Mucosa of rectum (tissue), 2 donors: ENCODE data around the gene DRD3.

Source experiments
- H3K27ac ChIP-seq, 2 donors: one replicate each; pipeline ENCODE4 v1.7.0; 2013; ENCODE audit warnings: inconsistent platforms in 2 of 2, low read depth in 2 of 2, low read length in 2 of 2
- H3K27me3 ChIP-seq, 2 donors: one replicate each; pipeline ENCODE4 v1.7.0; 2013; ENCODE audit warnings: low read length in 2 of 2; ENCODE audit not compliant: control insufficient read depth in 2 of 2, insufficient read depth in 2 of 2
- H3K36me3 ChIP-seq, 2 donors: one replicate each; pipeline ENCODE4 v1.7.0; 2013; ENCODE audit warnings: low read length in 2 of 2; ENCODE audit not compliant: control insufficient read depth in 2 of 2, insufficient read depth in 2 of 2
- H3K4me1 ChIP-seq, 2 donors: one replicate each; pipeline ENCODE4 v1.7.0; 2013; ENCODE audit warnings: low read length in 2 of 2, mild to moderate bottlenecking in 1 of 2; ENCODE audit not compliant: control insufficient read depth in 2 of 2, insufficient read depth in 2 of 2
- H3K4me3 ChIP-seq, 2 donors: one replicate each; pipeline ENCODE4 v1.7.0; 2013; ENCODE audit warnings: low read length in 2 of 2
- H3K9ac ChIP-seq, 2 donors: one replicate each; pipeline ENCODE4 v1.7.0; 2013; ENCODE audit warnings: low read length in 2 of 2, low read depth in 1 of 2, mild to moderate bottlenecking in 1 of 2
- H3K9me3 ChIP-seq, 2 donors: one replicate each; pipeline ENCODE4 v1.7.0; 2013; ENCODE audit warnings: low read length in 2 of 2; ENCODE audit not compliant: control insufficient read depth in 2 of 2
- donor health status: healthy.
- donor health status: Normal muscosa, but diverticular disease.

Gene DRD3

DNA sequence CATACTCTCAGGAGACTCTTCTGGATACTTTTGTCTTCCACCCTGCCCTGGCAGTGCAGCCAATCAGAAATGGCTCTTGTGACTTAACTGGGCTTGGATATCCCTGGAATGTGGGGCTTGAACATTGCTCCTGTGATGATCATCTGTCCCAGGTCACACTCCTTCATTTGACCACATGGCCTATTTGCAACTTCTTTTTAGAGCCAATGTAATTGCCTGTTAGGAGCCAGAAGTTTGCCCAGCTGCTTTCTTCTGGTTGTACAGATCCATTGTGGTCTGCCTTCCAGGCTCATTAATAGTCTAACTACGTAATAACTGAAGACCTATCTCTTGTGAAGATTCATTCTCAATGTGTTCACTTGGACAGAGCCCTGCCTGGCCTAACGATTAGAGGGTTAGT lies 92.5 kb downstream of the DRD3 start:
- Histone ChIP-seq H3K9ac (no peak overlapping the region), H3K36me3 (peaks cover 23 to 39% of the 10 kb centered on the region in 2 donors), H3K4me3 (no peak overlapping the region), H3K27ac (no peak overlapping the region), H3K27me3 (no peaks in the 10 kb centered on the region), H3K4me1 (no peaks in the 10 kb centered on the region), H3K9me3 (no peaks in the 10 kb centered on the region)

DNA sequence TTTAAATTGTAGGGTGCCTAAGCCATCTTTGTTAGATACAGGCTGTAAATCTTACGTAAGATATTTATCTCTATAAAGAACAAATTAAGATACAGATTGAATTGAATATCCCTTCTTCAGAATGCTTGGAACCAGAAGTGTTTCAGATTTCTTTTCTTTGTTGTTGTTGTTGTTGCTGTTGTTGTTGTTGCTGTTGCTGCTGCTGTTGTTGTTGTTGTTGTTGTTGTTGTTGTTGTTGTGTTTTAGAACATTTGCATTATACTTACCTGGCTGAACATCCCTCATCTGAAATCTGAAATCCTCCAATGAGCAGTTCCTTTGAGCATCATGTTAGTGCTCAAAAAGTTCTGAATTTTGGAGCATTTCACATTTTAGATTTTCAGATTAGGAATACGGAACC lies 95.7 kb downstream of the DRD3 start:
- H3K27me3 ChIP-seq = no peaks in the 10 kb centered on the region
- no peak overlapping the region for H3K27ac ChIP-seq
- no peaks in the 10 kb centered on the region for H3K4me1 ChIP-seq
- H3K36me3 ChIP-seq = peaks cover 40 to 46% of the 10 kb centered on the region in 2 donors
- no peak overlapping the region for H3K9ac ChIP-seq
- H3K9me3 ChIP-seq = no peaks in the 10 kb centered on the region
- H3K4me3 ChIP-seq = no peak overlapping the region

DNA sequence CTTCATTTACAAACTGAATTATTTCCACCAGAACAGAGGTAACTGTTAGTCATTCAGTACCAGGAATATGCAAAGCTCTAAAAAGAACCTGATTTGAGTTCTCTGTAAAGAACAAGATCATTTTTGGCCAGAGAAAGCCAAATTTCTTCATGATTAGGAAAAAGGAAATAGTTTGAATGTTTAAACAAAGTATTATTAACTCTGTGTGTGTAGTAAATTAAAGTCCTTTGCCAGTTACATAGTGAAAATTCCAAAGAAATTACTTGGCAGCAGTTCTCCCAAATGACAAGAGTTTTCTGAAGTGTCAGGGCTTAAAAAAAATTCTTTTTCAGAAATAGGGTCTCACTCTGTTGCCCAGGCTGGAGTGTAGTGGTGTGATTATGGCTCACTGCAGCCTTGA lies 97.8 kb downstream of the DRD3 start:
- Histone ChIP-seq H3K36me3 (peaks cover 44 to 49% of the 10 kb centered on the region in 2 donors), H3K9ac (no peak overlapping the region), H3K9me3 (no peaks in the 10 kb centered on the region), H3K27me3 (no peaks in the 10 kb centered on the region), H3K4me1 (no peaks in the 10 kb centered on the region), H3K4me3 (no peak overlapping the region), H3K27ac (no peak overlapping the region)

DNA sequence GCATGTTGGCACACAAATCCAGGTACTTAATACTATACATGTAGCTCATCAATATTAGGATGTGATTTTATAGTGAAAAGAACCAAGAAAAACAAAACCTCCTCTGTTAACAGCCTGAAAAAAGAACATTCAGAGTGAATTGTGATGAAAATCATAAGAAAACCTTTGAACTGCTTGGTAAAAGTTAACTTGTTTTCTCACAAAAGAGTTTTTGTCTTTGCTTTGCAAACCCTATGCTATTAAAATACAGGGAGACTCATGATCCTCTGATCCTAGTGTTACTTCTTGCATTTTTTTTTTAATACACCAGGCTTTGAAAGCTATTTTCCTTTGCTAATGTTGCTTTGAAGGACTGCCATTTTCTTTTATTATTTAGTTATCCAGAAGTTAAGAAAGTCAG lies 98.7 kb downstream of the DRD3 start:
- Histone ChIP-seq H3K9me3 (no peaks in the 10 kb centered on the region), H3K36me3 (peaks cover 40 to 49% of the 10 kb centered on the region in 2 donors), H3K27me3 (no peaks in the 10 kb centered on the region), H3K4me1 (no peaks in the 10 kb centered on the region), H3K9ac (no peak overlapping the region), H3K4me3 (no peak overlapping the region), H3K27ac (no peak overlapping the region)

DNA sequence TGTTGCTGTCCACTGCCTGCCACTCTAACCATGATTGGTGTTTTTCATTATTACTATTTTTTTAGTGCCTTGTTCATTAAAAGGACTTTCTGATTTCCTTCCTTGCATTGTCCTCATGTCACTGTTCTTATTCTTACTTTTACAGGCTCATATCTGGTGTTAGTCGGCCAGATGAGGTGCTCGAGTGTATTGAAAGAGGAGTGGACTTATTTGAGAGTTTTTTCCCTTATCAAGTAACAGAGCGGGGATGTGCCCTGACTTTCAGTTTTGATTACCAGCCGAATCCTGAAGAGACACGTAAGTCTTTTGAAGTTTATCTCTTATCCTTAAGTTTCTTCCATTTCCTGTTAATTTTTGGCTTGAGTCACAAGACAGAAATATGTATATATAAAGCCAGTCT lies 99.1 kb downstream of the DRD3 start:
- Histone ChIP-seq H3K9ac (no peak overlapping the region), H3K4me3 (no peak overlapping the region), H3K4me1 (no peaks in the 10 kb centered on the region), H3K27me3 (no peaks in the 10 kb centered on the region), H3K9me3 (no peaks in the 10 kb centered on the region), H3K27ac (no peak overlapping the region), H3K36me3 (peaks cover 38 to 49% of the 10 kb centered on the region in 2 donors)

DNA sequence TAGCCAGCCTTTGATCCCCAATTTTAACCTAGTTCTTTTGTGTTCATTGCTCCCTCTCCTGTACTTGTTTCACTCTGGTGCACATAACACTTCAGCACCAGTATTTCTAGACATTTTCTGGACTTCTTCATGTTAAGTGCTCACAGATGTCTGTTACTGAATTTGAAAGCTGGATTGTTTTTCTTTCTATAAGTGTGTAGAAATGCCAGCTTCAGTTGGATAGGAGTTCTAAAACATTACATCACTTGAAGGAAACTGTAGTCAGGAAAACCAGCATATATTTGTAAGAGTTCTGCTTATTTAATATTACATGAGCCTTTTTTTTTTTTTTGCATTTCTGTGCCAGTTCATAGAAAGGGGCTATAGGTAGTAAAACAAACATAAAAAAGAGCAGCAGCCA lies 100.7 kb downstream of the DRD3 start:
- no peaks in the 10 kb centered on the region for H3K27me3 ChIP-seq
- no peaks in the 10 kb centered on the region for H3K9me3 ChIP-seq
- peaks cover 47 to 53% of the 10 kb centered on the region in 2 donors for H3K36me3 ChIP-seq
- H3K27ac ChIP-seq = no peak overlapping the region
- no peak overlapping the region for H3K4me3 ChIP-seq
- no peaks in the 10 kb centered on the region for H3K4me1 ChIP-seq
- no peak overlapping the region for H3K9ac ChIP-seq
